Right lung (tissue), 5 donors: ENCODE results near the gene MZT2B. TPM values are rescaled to one million over a fixed set of nuclear protein-coding genes. Genes with fewer than 3 reads are reported as not detected.
"Not testable (repeated sequence)": the region's sequence is repeated elsewhere in the genome, so short reads cannot be mapped to it uniquely, and the experiment has no call there.

ENCODE experiments used
- DNase-seq, 2 donors: peaks; one replicate each; pipeline ENCODE4 v3.0.0-alpha.2; 2013
- polyA plus RNA-seq, 5 donors: library from polyadenylated mRNA; unstranded; fragments of 120-200 nt; gene quantifications; one replicate each; pipeline versions ENCODE4 v1.2.1 to v1.2.3, GENCODE V29; 2013; ENCODE audit warnings: inconsistent platforms in 1 of 5, low replicate concordance in 1 of 5; ENCODE audit not compliant: insufficient read length in 5 of 5, insufficient read depth in 1 of 5

Gene MZT2B
- polyA plus RNA-seq, 5 donors, result 69.0 to 209 (median 103) TPM

GRCh38 chr2:130150181-130151144 is 31.6 kb upstream of the MZT2B start:
- no peak for DNase-seq

- DNase-seq, result not testable (repeated sequence)
These were observed 30.9 kb upstream of the MZT2B start for GRCh38 chr2:130151145-130151512.

- DNase-seq, result not testable (repeated sequence)
These were observed 29.8 kb upstream of the MZT2B start for GRCh38 chr2:130152136-130152815.

- no peak for DNase-seq
These were observed 29.1 kb upstream of the MZT2B start for GRCh38 chr2:130152816-130153595.

DNA sequence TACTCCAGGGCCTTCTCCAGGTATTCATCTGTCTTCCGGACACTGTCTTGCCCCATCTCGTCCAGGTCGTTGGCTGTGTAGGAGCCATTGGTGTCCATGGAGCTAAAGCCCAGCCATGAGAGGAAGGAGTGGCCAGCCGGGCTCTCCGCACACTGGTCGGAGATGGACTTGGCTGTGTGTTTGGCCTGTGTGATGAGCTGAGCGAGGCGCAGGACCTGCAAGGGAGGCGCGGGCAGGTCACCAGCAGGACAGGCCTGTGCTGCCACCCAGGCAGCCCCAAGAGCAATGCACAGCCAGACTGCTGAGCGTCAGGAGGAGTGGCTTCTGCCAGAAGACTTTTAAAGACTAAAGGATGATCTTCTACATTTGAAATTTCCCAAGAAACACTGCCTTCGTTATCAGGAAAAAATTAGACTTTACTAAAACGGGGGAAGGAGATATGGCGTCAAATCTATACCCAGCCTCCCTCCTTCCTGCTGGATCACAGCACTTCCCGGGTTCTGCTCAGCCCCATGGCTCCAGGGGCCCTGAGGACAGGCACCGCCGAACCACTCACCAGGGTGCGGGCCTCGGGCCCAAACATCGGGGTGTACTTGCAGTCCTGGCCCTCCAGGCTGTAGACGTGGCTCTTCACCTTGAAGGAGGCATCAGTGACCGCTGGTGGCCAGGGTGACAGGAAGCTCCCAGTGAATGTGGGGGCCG is 28.2 kb upstream of the MZT2B start:
- not testable (repeated sequence) for DNase-seq

DNA sequence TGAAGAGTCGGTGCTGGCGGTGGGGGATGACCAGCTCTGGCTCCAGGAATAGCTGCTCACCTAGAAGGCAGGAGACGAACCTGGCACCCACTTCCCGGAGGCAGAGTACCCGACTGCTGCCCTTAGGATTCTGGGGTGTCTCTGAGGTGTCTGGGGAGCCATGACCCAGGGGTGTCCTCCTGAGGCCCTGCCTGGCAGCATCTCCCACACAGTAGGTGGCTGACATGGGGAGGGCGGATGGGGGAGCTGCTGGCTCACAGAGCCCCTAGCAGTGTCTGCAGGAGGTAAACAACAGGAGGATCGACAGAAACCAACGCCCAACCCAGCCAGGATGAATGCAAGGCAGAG is 27.7 kb upstream of the MZT2B start:
- DNase-seq, result not testable (repeated sequence)

DNA sequence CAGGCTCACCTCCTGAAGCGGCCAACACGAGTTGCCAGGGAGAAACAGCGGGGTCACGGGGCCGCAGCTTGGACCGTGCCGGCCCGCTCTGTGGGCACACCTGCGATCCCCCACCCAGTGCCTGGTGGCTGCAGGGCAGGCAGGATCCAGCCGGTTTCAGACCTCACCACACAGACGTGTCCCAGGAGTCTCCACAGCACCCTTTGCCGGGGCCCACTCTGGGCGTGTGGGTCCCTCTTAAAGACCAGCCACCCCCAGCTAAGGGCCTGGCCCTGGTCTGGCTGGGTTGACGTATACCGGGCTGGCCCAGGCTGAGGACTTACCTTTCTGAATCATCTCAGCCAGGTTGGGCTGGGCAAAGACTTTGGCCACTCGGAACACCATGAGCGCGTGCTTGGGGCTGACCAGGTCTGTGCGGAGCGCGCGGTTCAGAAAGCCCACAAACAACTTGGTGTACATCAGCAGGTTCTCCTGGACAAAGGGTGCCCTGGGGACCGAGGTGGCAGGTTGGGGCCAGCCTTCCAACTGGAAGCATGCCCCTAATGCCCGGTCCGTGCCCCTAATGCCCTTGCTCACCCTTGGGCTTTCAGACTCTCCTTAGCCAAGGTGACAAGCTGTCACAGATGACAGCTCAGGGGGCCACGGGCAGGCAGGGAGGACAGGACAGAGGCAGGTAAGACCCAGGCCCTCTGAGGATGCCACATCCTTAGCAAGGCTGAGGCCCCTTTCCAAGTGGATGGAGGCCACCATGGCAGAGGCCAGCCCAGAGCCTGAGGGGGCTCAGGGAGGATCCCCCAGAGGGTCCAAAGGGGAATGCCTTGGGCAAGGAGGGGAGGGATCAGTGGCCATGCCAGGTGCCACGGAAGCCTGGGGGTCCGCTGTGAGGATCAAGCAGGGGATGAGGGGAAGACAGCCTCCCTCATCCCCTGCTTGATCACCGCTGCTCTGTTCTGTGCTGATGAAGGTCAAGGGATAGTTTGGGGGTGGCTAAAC is 27.0 kb upstream of the MZT2B start:
- no peak for DNase-seq

GRCh38 chr2:130155956-130156623 is 26.0 kb upstream of the MZT2B start:
- DNase-seq, result peak; percentile 36 to 51

DNA sequence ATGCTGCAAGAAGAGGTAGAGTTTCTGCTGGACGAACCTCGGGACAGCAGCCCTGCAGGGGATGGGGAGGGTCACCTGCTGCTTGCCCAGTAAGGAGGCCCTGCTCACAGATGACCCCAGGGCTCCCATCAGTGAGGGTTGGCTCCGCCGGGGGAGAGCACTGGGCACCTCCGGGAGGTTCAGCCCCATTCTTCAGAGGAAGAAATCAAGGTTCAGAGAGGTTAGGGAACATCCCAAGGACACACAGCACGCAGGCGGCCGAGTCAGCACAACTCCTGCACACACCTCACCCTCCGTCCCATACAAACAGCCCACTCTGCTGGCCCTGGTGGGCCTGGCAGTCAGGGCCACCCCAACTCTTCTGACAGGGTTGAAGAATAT is 25.4 kb upstream of the MZT2B start:
- no peak for DNase-seq

DNA sequence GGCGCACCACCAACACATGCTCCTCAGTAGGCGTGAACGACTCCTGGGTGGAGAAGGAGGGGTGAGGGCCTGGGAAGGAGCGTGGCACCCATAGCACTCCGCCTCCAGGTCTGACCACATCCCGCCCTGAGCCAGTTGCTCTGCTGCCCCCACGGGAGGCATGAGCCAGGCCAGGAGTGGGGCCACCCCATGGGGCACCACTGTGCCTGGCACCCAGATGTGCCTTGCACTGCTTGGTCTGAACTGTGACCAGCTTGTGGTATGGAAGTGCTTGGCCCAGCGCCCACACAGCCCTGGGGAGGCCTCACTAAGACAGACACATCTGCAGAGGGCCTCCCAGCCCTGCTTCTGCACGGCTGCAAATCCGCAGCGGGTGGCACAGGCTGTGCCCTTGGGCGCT is 24.7 kb upstream of the MZT2B start:
- DNase-seq, result not testable (repeated sequence)

DNA sequence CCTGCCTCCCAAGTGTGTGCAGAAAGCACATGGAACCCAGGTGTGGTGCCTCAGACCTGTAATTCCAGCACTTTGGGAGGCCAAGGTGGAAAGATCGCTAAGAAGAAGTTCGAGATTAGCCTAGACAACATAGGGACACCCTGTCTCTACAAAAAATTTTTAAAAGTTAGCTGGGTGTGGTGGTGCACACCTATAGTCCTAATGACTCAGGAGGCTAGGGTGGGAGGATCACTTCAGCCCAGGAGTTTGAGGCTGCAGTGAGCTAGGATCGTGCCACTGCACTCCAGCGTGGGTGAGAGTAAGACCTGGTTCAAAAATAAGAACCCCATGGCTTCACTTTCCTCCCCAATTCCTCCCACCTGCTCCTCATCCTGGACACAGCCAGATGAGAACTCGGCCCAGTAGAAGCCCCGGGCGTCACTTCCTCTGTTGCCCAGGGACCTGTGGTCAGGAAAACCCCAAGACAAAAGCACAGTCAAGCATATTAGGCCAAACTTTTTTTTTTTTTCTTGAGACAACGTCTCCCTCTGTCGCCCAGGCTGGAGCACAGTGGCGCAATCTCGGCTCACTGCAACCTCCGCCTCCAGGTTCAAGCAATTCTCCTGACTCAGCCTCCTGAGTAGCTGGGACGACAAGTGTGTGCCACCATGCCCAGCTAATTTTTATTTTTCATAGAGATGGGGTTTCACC is 24.1 kb upstream of the MZT2B start:
- DNase-seq, result not testable (repeated sequence)

- no peak for DNase-seq
These were observed 23.4 kb upstream of the MZT2B start for GRCh38 chr2:130158631-130159030.

- DNase-seq, result not testable (repeated sequence)
These were observed 22.7 kb upstream of the MZT2B start for GRCh38 chr2:130159376-130159775.

GRCh38 chr2:130160131-130160530 is 21.9 kb upstream of the MZT2B start:
- no peak for DNase-seq

- DNase-seq, result not testable (repeated sequence)
These were observed 21.0 kb upstream of the MZT2B start for GRCh38 chr2:130160838-130161705.

DNA sequence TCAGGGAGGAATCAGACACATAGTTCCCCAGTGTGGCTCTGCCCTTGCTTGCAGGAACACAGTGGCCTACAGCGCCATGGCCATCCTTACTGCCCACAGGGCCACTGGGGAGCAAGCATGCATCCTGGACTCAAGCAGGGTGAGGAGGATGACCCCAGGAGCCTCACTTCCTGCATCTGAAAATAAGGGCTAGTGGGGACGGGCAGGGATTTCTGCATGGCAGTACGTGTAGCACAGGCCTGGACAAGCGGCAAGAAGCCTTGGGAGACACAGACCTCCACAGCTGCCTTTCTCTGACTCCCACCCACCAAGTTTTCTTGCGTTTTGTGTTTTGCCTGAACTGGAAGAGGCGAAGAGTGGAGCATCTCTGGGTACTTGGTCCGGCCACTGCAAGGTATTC is 19.6 kb upstream of the MZT2B start:
- not testable (repeated sequence) for DNase-seq

GRCh38 chr2:130162968-130163367 is 19.1 kb upstream of the MZT2B start:
- DNase-seq, result no peak
